ENCODE results near the gene RAB7A. TPM values are rescaled to one million over a fixed set of nuclear protein-coding genes. Genes with fewer than 3 reads are reported as not detected.
A peak's percentile ranks its signal among the peaks of the same experiment; 100 is the strongest.

RAB7A gene
- total and polyA plus RNA-seq, 4 donors = 127 to 271 (median 209) TPM

DNA sequence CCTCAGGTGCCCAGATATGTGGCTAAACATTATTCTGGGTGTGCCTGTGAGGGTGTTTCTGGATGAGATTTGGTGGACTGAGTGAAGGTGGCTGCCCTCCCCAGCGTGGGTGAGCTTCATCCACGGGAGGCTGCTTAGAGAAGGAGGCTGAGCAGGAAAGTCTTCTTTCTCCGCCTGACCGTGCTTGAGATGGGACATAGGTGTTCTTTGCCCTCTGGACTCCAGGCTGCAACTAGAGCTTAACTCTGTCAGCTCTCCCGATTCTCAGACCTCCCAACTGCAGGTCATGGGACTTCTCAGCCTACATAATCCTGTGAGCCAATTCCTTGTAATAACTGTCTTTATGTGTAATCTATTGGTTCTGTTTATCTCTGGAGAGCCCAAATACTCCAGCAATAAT, 34.1 kb downstream of the RAB7A start:
- H3K4me3 ChIP-seq = no peak overlapping the region
- ATAC-seq (ENCODE audit: insufficient read depth, low FRiP score) (no peak), DNase-seq (no peak)
- peaks cover 5 to 8% (median 6%) of the 10 kb centered on the region in 4 donors for H3K36me3 ChIP-seq (ENCODE audit: control insufficient read depth in 4 of 4, insufficient read depth in 4 of 4, low read length in 4 of 4)
- no peaks in the 10 kb centered on the region for H3K27me3 ChIP-seq (ENCODE audit: control insufficient read depth in 3 of 3, insufficient read depth in 3 of 3, low read length in 2 of 3)
- TF ChIP-seq, protein P1, sequence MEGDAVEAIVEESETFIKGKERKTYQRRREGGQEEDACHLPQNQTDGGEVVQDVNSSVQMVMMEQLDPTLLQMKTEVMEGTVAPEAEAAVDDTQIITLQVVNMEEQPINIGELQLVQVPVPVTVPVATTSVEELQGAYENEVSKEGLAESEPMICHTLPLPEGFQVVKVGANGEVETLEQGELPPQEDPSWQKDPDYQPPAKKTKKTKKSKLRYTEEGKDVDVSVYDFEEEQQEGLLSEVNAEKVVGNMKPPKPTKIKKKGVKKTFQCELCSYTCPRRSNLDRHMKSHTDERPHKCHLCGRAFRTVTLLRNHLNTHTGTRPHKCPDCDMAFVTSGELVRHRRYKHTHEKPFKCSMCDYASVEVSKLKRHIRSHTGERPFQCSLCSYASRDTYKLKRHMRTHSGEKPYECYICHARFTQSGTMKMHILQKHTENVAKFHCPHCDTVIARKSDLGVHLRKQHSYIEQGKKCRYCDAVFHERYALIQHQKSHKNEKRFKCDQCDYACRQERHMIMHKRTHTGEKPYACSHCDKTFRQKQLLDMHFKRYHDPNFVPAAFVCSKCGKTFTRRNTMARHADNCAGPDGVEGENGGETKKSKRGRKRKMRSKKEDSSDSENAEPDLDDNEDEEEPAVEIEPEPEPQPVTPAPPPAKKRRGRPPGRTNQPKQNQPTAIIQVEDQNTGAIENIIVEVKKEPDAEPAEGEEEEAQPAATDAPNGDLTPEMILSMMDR (IDR thresholded peaks at IDR 0.05; ENCODE audit: control extremely low read depth, extremely low read depth) = no peak
- H3K9me3 ChIP-seq (ENCODE audit: control insufficient read depth in 4 of 4, insufficient read depth in 3 of 4, low read length in 3 of 4) = no peaks in the 10 kb centered on the region
- no peak overlapping the region for H3K9ac ChIP-seq (ENCODE audit: insufficient read depth in 1 of 2, low read length in 2 of 2)
- 90 to 93% methylated on average over 5 of the region's 5 CpGs for WGBS, 2 donors
- H3K4me1 ChIP-seq (ENCODE audit: control insufficient read depth in 5 of 5, insufficient read depth in 5 of 5, low read length in 5 of 5) = peaks cover 7 to 33% (median 13%) of the 10 kb centered on the region in 5 donors
- peak overlapping the region in 1 of 2 donors; percentile 56 for H3K27ac ChIP-seq (ENCODE audit: low read depth in 1 of 2, low read length in 1 of 2)

DNA sequence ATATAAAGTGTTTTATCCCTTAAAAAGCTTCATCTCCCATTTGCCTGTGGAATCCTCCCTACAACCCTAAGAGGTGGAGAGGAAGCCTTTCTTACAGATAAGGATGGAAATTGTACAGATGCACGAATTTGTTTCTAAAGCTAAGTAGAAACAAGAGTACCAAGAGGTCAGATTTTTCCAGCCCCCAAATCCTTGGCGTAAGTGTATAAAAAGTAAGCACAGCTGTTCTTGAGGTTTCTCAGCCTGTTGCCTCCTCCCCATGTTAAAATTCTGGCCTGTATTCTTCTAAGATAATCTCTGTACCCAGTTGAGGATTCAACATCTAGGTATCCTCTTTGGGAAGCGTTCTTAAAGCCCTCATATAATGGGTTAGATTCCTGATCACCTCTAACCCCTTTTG, 34.9 kb downstream of the RAB7A start:
- Histone ChIP-seq H3K9ac (ENCODE audit: insufficient read depth in 1 of 2, low read length in 2 of 2) (no peak overlapping the region), H3K4me3 (no peak overlapping the region), H3K4me1 (ENCODE audit: control insufficient read depth in 5 of 5, insufficient read depth in 5 of 5, low read length in 5 of 5) (peaks cover 7 to 33% (median 13%) of the 10 kb centered on the region in 5 donors), H3K9me3 (ENCODE audit: control insufficient read depth in 4 of 4, insufficient read depth in 3 of 4, low read length in 3 of 4) (no peaks in the 10 kb centered on the region), H3K27me3 (ENCODE audit: control insufficient read depth in 3 of 3, insufficient read depth in 3 of 3, low read length in 2 of 3) (no peaks in the 10 kb centered on the region), H3K27ac (ENCODE audit: low read depth in 1 of 2, low read length in 1 of 2) (no peak overlapping the region), H3K36me3 (ENCODE audit: control insufficient read depth in 4 of 4, insufficient read depth in 4 of 4, low read length in 4 of 4) (peaks cover 5 to 9% (median 6%) of the 10 kb centered on the region in 4 donors)
- ATAC-seq (ENCODE audit: insufficient read depth, low FRiP score) = no peak
- peak in 2 of 3 donors; percentile 38 to 55 for DNase-seq
- TF ChIP-seq, protein P1 (IDR thresholded peaks at IDR 0.05; ENCODE audit: control extremely low read depth, extremely low read depth) = no peak
- WGBS, 2 donors = 72 to 89% methylated on average over 3 of the region's 3 CpGs

DNA sequence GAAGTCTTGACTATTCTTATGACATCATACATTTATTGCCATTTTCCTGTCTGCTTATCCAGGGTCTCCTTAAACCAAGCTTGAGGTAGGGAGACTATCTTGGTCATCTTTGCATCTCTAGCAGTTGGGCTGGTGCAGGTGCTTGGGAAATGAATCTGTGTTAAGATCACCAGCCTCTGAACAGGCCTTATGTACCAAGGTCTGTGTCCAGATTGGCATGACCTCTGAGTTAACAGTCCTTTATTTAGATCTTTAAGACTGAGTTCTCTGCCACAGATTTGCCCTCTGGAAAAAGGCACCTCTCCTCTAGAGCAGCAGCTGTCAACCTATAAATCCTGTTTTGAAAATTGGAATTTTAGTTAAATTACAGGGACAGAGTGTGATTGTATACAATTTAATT, 35.4 kb downstream of the RAB7A start:
- ATAC-seq (ENCODE audit: insufficient read depth, low FRiP score) (no peak), DNase-seq (no peak)
- Histone ChIP-seq H3K4me3 (no peak overlapping the region), H3K9me3 (ENCODE audit: control insufficient read depth in 4 of 4, insufficient read depth in 3 of 4, low read length in 3 of 4) (no peaks in the 10 kb centered on the region), H3K27ac (ENCODE audit: low read depth in 1 of 2, low read length in 1 of 2) (no peak overlapping the region), H3K4me1 (ENCODE audit: control insufficient read depth in 5 of 5, insufficient read depth in 5 of 5, low read length in 5 of 5) (peaks cover 7 to 33% (median 13%) of the 10 kb centered on the region in 5 donors), H3K36me3 (ENCODE audit: control insufficient read depth in 4 of 4, insufficient read depth in 4 of 4, low read length in 4 of 4) (peaks cover 5 to 9% (median 6%) of the 10 kb centered on the region in 4 donors), H3K27me3 (ENCODE audit: control insufficient read depth in 3 of 3, insufficient read depth in 3 of 3, low read length in 2 of 3) (no peaks in the 10 kb centered on the region), H3K9ac (ENCODE audit: insufficient read depth in 1 of 2, low read length in 2 of 2) (no peak overlapping the region)
- TF ChIP-seq, protein P1 (IDR thresholded peaks at IDR 0.05; ENCODE audit: control extremely low read depth, extremely low read depth) = no peak

DNA sequence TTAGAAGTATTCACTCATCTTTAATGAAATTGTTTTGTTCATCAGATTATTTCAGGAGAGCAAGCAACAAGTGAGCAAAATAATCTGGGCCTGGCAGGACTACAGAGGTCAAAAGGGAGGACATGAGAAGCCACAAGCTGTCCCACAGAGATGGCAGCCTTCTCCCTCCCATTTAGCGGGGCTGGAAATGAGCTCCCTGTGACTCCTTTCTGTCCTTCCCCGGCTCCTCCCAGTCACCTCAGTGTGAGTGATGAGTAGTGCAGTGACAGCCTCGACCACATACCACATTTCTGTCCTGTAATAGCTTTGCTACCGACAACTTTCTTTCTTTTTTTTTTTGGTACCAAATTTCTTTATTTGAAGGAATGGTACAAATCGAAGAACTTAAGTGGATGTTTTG, 38.0 kb downstream of the RAB7A start:
- 76 to 82% methylated on average over 5 of the region's 5 CpGs for WGBS, 2 donors
- DNase-seq (no peak), ATAC-seq (ENCODE audit: insufficient read depth, low FRiP score) (no peak)
- Histone ChIP-seq H3K27ac (ENCODE audit: low read depth in 1 of 2, low read length in 1 of 2) (peak overlapping the region in 1 of 2 donors; percentile 22), H3K4me1 (ENCODE audit: control insufficient read depth in 5 of 5, insufficient read depth in 5 of 5, low read length in 5 of 5) (peaks cover 7 to 44% (median 11%) of the 10 kb centered on the region in 5 donors), H3K27me3 (ENCODE audit: control insufficient read depth in 3 of 3, insufficient read depth in 3 of 3, low read length in 2 of 3) (no peaks in the 10 kb centered on the region), H3K36me3 (ENCODE audit: control insufficient read depth in 4 of 4, insufficient read depth in 4 of 4, low read length in 4 of 4) (peaks cover 5 to 9% (median 6%) of the 10 kb centered on the region in 4 donors), H3K9me3 (ENCODE audit: control insufficient read depth in 4 of 4, insufficient read depth in 3 of 4, low read length in 3 of 4) (no peaks in the 10 kb centered on the region), H3K9ac (ENCODE audit: insufficient read depth in 1 of 2, low read length in 2 of 2) (no peak overlapping the region), H3K4me3 (no peak overlapping the region)
- TF ChIP-seq, protein P1 (IDR thresholded peaks at IDR 0.05; ENCODE audit: control extremely low read depth, extremely low read depth) = no peak
